HG03571 (cell line): Measurements from ENCODE around the gene CCR6.

Experiments used
- ATAC-seq: cut with Tn5 transposase; IDR thresholded peaks from one replicate; pipeline ENCODE4 v1.9.1; 2021; ENCODE audit not compliant: unreplicated experiment

Gene CCR6

GRCh38 chr6:167122827-167123657, at the start of gene CCR6:
TSS of gene CCR6 (plus strand) at chr6:167123096. CDS start at chr6:167136135, 13,039 bp downstream.
- ATAC-seq = no peak

GRCh38 chr6:167073679-167074274, 49.1 kb upstream of the CCR6 start:
- ATAC-seq = no peak

- no peak for ATAC-seq
Measured at GRCh38 chr6:167077241-167077932, 45.5 kb upstream of the CCR6 start.

- no peak for ATAC-seq
Measured at GRCh38 chr6:167078745-167079144, 44.2 kb upstream of the CCR6 start.

GRCh38 chr6:167079853-167080297, 43.0 kb upstream of the CCR6 start:
- peak; percentile 99 for ATAC-seq

GRCh38 chr6:167087857-167088354, 35.0 kb upstream of the CCR6 start:
- ATAC-seq = no peak

GRCh38 chr6:167088741-167089140, 34.2 kb upstream of the CCR6 start:
- peak; percentile 46 for ATAC-seq

GRCh38 chr6:167089243-167090142, 33.4 kb upstream of the CCR6 start:
- no peak for ATAC-seq

- ATAC-seq = no peak
Measured at GRCh38 chr6:167090171-167090570, 32.7 kb upstream of the CCR6 start.

GRCh38 chr6:167091026-167091804, 31.7 kb upstream of the CCR6 start:
- no peak for ATAC-seq

- no peak for ATAC-seq
Measured at GRCh38 chr6:167091805-167092107, 31.1 kb upstream of the CCR6 start.

- ATAC-seq = no peak
Measured at GRCh38 chr6:167092672-167093339, 30.1 kb upstream of the CCR6 start.

GRCh38 chr6:167093406-167093921, 29.4 kb upstream of the CCR6 start:
- no peak for ATAC-seq

- peak; percentile 41 for ATAC-seq
Measured at GRCh38 chr6:167093922-167094432, 28.9 kb upstream of the CCR6 start.

- peak; percentile 17 for ATAC-seq
Measured at GRCh38 chr6:167094436-167094819, 28.5 kb upstream of the CCR6 start.

- ATAC-seq = peak; percentile 48
Measured at GRCh38 chr6:167094820-167095637, 27.9 kb upstream of the CCR6 start.

GRCh38 chr6:167095888-167096287, 27.0 kb upstream of the CCR6 start:
- ATAC-seq = no peak

- no peak for ATAC-seq
Measured at GRCh38 chr6:167096991-167097390, 25.9 kb upstream of the CCR6 start.
